Endothelial cell (in vitro differentiated cells): ENCODE measurements around the gene USP7. TPM values are rescaled to one million over a fixed set of nuclear protein-coding genes. Genes with fewer than 3 reads are reported as not detected.
"Not testable (repeated sequence)": the region's sequence is repeated elsewhere in the genome, so short reads cannot be mapped to it uniquely, and the experiment has no call there.

ENCODE experiments used
- DNase-seq: peaks from one replicate; pipeline ENCODE4 v3.0.0; 2021; ENCODE audit warnings: low spot score
- H3K27ac Mint-ChIP-seq: one replicate; pipeline ENCODE4 v1.8.0; 2021; ENCODE audit warnings: mixed read lengths, inconsistent platforms; ENCODE audit not compliant: unreplicated experiment
- H3K27me3 Mint-ChIP-seq: one replicate; pipeline ENCODE4 v1.8.0; 2021; ENCODE audit warnings: mild to moderate bottlenecking, moderate library complexity, mixed read lengths, inconsistent platforms; ENCODE audit not compliant: unreplicated experiment
- H3K36me3 Mint-ChIP-seq: one replicate; pipeline ENCODE4 v1.8.0; 2021; ENCODE audit warnings: mild to moderate bottlenecking, low read depth, mixed read lengths, inconsistent platforms; ENCODE audit not compliant: unreplicated experiment
- H3K4me1 Mint-ChIP-seq: one replicate; pipeline ENCODE4 v1.8.0; 2021; ENCODE audit warnings: mild to moderate bottlenecking, mixed read lengths, inconsistent platforms; ENCODE audit not compliant: unreplicated experiment
- H3K4me3 Mint-ChIP-seq: one replicate; pipeline ENCODE4 v1.8.0; 2021; ENCODE audit warnings: mild to moderate bottlenecking, mixed read lengths, inconsistent platforms; ENCODE audit not compliant: unreplicated experiment
- H3K9me3 Mint-ChIP-seq: one replicate; pipeline ENCODE4 v1.8.0; 2021; ENCODE audit warnings: mixed read lengths, inconsistent platforms; ENCODE audit not compliant: unreplicated experiment
- total RNA-seq: library from RNA; stranded (reverse); fragmentation: NEBNext Ultra II Directional; extraction: Animal tissue kit (Norgen Biotek cat#: 25700); gene quantifications from one replicate; pipeline ENCODE4 v1.2.1, GENCODE V29; 2021; ENCODE audit not compliant: unreplicated experiment
- TF ChIP-seq, protein P1 (sequence below): fragments of 200-600 bp; sonication (generic); IDR thresholded peaks from one replicate; pipeline ENCODE4 v1.5.0; 2021; ENCODE audit warnings: antibody characterized with exemption; ENCODE audit not compliant: unreplicated experiment

USP7 gene
- total RNA-seq, 1 donor from 2014 or later = 122 TPM

DNA sequence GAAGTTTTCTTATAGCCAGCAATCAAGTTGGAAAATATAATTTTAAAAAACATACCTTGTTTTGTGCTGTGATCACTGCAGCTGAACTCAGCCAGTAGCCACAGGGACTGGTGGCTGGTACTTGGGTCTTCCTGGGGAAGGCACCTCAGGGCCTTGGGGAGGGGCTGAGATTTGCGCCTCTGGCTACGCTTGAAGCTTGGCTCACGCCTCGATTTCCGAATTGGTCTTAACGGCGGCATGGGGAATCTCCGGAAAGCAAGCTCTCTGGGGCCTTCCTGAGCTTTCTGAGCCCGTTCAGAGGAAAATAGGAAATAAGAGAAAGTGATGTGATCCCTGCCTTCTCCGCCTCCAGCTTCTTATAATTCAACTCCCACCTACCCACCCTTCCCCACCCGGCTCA lies 11.3 kb upstream of the USP7 start:
- no peak overlapping the region for H3K27ac Mint-ChIP-seq
- TF ChIP-seq, protein P1, sequence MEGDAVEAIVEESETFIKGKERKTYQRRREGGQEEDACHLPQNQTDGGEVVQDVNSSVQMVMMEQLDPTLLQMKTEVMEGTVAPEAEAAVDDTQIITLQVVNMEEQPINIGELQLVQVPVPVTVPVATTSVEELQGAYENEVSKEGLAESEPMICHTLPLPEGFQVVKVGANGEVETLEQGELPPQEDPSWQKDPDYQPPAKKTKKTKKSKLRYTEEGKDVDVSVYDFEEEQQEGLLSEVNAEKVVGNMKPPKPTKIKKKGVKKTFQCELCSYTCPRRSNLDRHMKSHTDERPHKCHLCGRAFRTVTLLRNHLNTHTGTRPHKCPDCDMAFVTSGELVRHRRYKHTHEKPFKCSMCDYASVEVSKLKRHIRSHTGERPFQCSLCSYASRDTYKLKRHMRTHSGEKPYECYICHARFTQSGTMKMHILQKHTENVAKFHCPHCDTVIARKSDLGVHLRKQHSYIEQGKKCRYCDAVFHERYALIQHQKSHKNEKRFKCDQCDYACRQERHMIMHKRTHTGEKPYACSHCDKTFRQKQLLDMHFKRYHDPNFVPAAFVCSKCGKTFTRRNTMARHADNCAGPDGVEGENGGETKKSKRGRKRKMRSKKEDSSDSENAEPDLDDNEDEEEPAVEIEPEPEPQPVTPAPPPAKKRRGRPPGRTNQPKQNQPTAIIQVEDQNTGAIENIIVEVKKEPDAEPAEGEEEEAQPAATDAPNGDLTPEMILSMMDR = no peak
- H3K9me3 Mint-ChIP-seq = peaks cover 4% of the 10 kb centered on the region
- DNase-seq = no peak
- no peaks in the 10 kb centered on the region for H3K27me3 Mint-ChIP-seq
- no peak overlapping the region for H3K4me3 Mint-ChIP-seq
- H3K4me1 Mint-ChIP-seq = no peaks in the 10 kb centered on the region
- peaks cover 4% of the 10 kb centered on the region for H3K36me3 Mint-ChIP-seq

DNA sequence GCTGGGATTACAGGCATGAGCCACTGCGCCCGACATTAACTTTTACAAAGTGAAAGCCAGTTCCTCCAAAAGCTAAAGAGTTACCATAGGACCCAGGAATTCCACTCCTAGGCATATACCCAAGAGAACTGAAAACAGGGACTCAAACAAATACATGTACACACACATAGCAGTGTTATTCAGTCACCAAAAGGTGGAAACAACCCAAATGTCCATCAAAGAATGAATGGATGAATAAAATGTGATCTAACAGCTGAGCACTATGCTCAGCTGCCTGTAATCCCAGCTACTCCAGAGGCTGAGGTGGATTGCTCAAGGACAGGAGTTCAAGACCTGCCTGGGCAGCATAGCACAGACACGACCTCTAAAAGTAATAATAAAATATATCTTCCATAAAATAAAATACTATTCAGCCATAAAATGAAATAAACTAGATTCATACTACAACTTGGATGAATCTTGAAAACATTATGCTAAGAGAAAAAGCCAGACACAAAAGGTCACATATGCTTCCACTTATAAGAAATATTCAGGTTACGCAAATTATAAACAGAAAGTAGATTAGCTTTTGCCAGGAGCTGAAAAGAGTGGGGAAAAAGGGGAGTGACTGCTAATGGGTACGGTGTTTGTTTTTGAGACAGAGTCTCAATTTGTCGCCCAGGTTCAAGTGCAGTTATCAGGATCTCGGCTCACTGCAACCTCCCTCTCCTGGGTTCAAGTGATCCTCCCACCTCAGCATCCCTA lies 9.3 kb upstream of the USP7 start:
- H3K36me3 Mint-ChIP-seq = peaks cover 4% of the 10 kb centered on the region

DNA sequence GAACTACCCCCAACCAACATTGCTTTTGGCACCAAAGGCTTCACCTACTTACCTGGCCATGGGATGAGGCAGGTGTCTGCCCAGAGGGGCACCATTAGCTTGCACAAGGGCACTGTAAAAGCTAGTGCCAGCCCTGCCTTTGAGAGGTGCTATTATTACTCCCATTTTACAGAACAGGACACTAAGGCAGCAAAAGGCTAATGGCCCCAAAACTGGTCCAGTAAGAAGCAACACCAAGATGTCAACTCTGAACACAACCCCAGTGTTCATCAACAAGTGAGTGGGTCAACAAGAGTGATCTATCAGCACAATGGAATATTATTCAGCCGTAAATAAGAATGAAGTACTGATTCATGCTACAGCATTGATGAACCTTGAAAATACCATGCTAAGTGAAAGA lies 7.7 kb upstream of the USP7 start:
- H3K27ac Mint-ChIP-seq = no peak overlapping the region
- no peaks in the 10 kb centered on the region for H3K36me3 Mint-ChIP-seq
- no peak for DNase-seq
- H3K9me3 Mint-ChIP-seq = no peaks in the 10 kb centered on the region
- H3K4me1 Mint-ChIP-seq = no peaks in the 10 kb centered on the region
- H3K4me3 Mint-ChIP-seq = no peak overlapping the region
- H3K27me3 Mint-ChIP-seq = peaks cover 1% of the 10 kb centered on the region
- TF ChIP-seq, protein P1 = no peak

More for the DNA sequence above, 9.3 kb upstream of the USP7 start:
- H3K27me3 Mint-ChIP-seq = peaks cover 1% of the 10 kb centered on the region
- H3K9me3 Mint-ChIP-seq = peaks cover 4% of the 10 kb centered on the region
- TF ChIP-seq, protein P1 = no peak
- H3K4me3 Mint-ChIP-seq = no peak overlapping the region
- no peak overlapping the region for H3K27ac Mint-ChIP-seq
- no peaks in the 10 kb centered on the region for H3K4me1 Mint-ChIP-seq
- DNase-seq = no peak

DNA sequence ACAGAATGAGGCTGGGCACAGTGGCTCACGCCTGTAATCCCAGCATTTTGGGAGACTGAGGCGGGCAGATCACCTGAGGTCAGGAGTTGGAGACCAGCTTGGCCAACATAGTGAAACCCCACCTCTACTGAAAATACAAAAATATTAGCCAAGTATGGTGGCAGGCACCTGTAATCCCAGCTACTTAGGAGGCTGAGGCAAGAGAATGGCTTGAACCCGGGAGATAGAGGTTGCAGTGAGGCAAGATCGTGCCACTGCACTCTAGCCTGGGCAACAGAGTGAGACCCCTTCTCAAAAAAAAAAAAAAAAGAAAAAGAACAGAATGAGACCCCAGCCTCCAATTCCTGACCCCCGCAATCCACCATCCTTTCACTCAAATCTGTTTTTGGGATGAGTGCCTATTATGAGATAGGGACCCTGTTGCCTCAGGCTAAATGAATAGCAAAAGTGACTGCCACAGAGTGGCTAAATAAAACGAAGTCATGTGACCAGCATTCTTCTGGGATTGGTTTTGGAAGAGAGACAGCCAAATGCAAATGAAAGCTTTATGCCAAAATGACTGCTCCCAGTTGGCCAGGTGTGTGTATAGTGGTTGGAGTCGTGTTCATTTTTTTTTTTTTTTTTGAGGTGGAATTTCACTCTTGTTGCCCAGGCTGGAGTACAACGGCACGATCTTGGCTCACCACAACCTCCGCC lies 5.6 kb upstream of the USP7 start:
- not testable (repeated sequence) for H3K9me3 Mint-ChIP-seq, H3K36me3 Mint-ChIP-seq, H3K4me3 Mint-ChIP-seq, H3K27me3 Mint-ChIP-seq, DNase-seq, H3K4me1 Mint-ChIP-seq, H3K27ac Mint-ChIP-seq

DNA sequence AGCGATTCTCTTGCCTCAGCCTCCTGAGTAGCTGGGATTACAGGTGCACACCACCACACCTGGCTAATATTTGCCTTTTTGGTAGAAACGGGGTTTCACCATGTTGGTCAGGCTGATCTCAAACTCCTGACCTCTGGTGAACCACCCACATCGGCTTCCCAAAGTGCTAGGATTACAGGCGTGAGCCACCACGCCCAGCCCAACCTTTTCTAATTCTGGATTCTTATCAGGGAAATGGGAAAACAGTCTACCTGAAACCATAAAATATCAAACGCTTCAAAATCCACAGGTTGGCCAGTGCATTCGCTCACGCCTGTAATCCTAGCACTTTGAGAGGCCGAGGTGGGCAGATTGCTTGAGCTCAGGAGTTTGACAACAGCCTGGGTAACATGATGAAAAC lies 4.3 kb upstream of the USP7 start:
- H3K4me3 Mint-ChIP-seq, H3K9me3 Mint-ChIP-seq, H3K27me3 Mint-ChIP-seq, H3K36me3 Mint-ChIP-seq, DNase-seq, H3K27ac Mint-ChIP-seq, H3K4me1 Mint-ChIP-seq: not testable (repeated sequence)
